Esophagus muscularis mucosa (tissue), 4 donors: Measurements from ENCODE around the gene PTPRJ. TPM values are rescaled to one million over a fixed set of nuclear protein-coding genes. Genes with fewer than 3 reads are reported as not detected.

Experiments
- DNase-seq: peaks from one replicate; pipeline ENCODE4 v3.0.0-alpha.2; 2017; ENCODE audit errors: extremely low spot score
- H3K27ac ChIP-seq, 4 donors: fragments of 200-600 bp; sonication (generic); replicated peaks in 1 of 4; 1 replicate in 3 of 4; 2 replicates in 1 of 4; pipeline ENCODE4 v1.5.1; 2016 to 2019; ENCODE audit warnings: mild to moderate bottlenecking in 1 of 4
- H3K27me3 ChIP-seq, 4 donors: fragments of 200-600 bp; sonication (generic); one replicate each; pipeline versions ENCODE4 v1.5.1 to v1.6.0; 2016 to 2019
- H3K36me3 ChIP-seq, 4 donors: fragments of 200-600 bp; sonication (generic); one replicate each; pipeline ENCODE4 v1.5.1; 2016 to 2019
- H3K4me1 ChIP-seq, 4 donors: fragments of 200-600 bp; sonication (generic); one replicate each; pipeline ENCODE4 v1.5.1; 2016 to 2019
- H3K4me3 ChIP-seq, 4 donors: fragments of 200-600 bp; sonication (generic); 1 replicate in 2 of 4; 2 replicates in 2 of 4; pipeline ENCODE4 v1.5.1; 2016 to 2019; ENCODE audit warnings: mild to moderate bottlenecking in 4 of 4, moderate library complexity in 1 of 4
- H3K9me3 ChIP-seq, 4 donors: fragments of 200-600 bp; sonication (generic); 1 replicate in 3 of 4; 2 replicates in 1 of 4; pipeline ENCODE4 v1.5.1; 2016 to 2019
- CTCF ChIP-seq, 3 experiments: fragments of 200-600 bp in 2 of 3; fragments of 450-650 bp in 1 of 3; sonication (generic) in 2 of 3; IDR thresholded peaks; one replicate each; pipeline ENCODE4 v1.5.1; 2017 to 2019; ENCODE audit warnings: antibody characterized with exemption in 3 of 3, mild to moderate bottlenecking in 2 of 3, moderate library complexity in 1 of 3
- EP300 ChIP-seq: sonication (generic); formaldehyde crosslinking; IDR thresholded peaks from one replicate; pipeline ENCODE4 v1.6.1; 2017; ENCODE audit warnings: antibody characterized with exemption
- POLR2A ChIP-seq: fragments of 450-650 bp; IDR thresholded peaks from one replicate; pipeline ENCODE4 v1.6.1; 2017; ENCODE audit warnings: antibody characterized with exemption, moderate library complexity, mild to moderate bottlenecking, low read depth
- POLR2AphosphoS5 ChIP-seq, 2 donors: sonication (generic); formaldehyde crosslinking; IDR thresholded peaks; one replicate each; pipeline ENCODE4 v1.6.1; 2017; ENCODE audit warnings: antibody characterized with exemption in 2 of 2
- WGBS: methylation state at CpG from one replicate; pipeline ENCODE4 v1.1.5; 2018; 5-methylcytosine and 5-hydroxymethylcytosine counted together
- intact Hi-C: fragments of 100-400 bp; cut with DNase I; formaldehyde crosslinking; loops from one replicate; pipeline ENCODE4 v1.15.1; 2023
- total RNA-seq, 4 donors: library from RNA; depleted of rRNA; stranded (reverse); fragments of >200 nt; gene quantifications; one replicate each; pipeline versions ENCODE4 v1.1.0 to v1.2.1, GENCODE V29; 2016

Gene PTPRJ
- total RNA-seq, 4 donors from 2014 or later: 8.3 to 14.1 (median 10.5) TPM

GRCh38 chr11:48014917-48015316, 34.6 kb downstream of the PTPRJ start:
- intact Hi-C loops: no loop called here

GRCh38 chr11:48017105-48017830, 36.9 kb downstream of the PTPRJ start:
- TF ChIP-seq POLR2AphosphoS5 (IDR thresholded peaks at IDR 0.05) (no peak), POLR2A (no peak), EP300 (no peak), CTCF (IDR thresholded peaks at IDR 0.05) (no peak)
- H3K4me1 ChIP-seq: peaks cover 7 to 27% (median 17%) of the 10 kb centered on the region in 4 donors
- H3K36me3 ChIP-seq: no peaks in the 10 kb centered on the region

More at GRCh38 chr11:48014917-48015316, 34.6 kb downstream of the PTPRJ start:
- no peak overlapping the region for H3K4me3 ChIP-seq
- no peaks in the 10 kb centered on the region for H3K9me3 ChIP-seq
- H3K4me1 ChIP-seq: peaks cover 7 to 27% (median 17%) of the 10 kb centered on the region in 4 donors
- 87% methylated on average over 8 of the region's 8 CpGs for WGBS
- TF ChIP-seq POLR2A (no peak), CTCF (IDR thresholded peaks at IDR 0.05) (no peak), POLR2AphosphoS5 (IDR thresholded peaks at IDR 0.05) (no peak), EP300 (no peak)
- H3K27me3 ChIP-seq: no peaks in the 10 kb centered on the region
- no peak overlapping the region for H3K27ac ChIP-seq
- no peaks in the 10 kb centered on the region for H3K36me3 ChIP-seq
- DNase-seq: no peak

GRCh38 chr11:48017831-48018527, 37.6 kb downstream of the PTPRJ start:
- Histone ChIP-seq H3K36me3 (no peaks in the 10 kb centered on the region), H3K4me1 (peaks cover 7 to 27% (median 17%) of the 10 kb centered on the region in 4 donors), H3K4me3 (no peak overlapping the region), H3K9me3 (no peaks in the 10 kb centered on the region), H3K27me3 (no peaks in the 10 kb centered on the region), H3K27ac (no peak overlapping the region)
- intact Hi-C loops: no loop called here
- TF ChIP-seq POLR2A (no peak), POLR2AphosphoS5 (IDR thresholded peaks at IDR 0.05) (no peak), EP300 (no peak), CTCF (IDR thresholded peaks at IDR 0.05) (no peak)
- DNase-seq: no peak
- 65% methylated on average over 3 of the region's 3 CpGs for WGBS

More at GRCh38 chr11:48017105-48017830, 36.9 kb downstream of the PTPRJ start:
- intact Hi-C loops: no loop called here
- DNase-seq: no peak
- Histone ChIP-seq H3K9me3 (no peaks in the 10 kb centered on the region), H3K4me3 (no peak overlapping the region), H3K27me3 (no peaks in the 10 kb centered on the region), H3K27ac (no peak overlapping the region)
- 63% methylated on average over 1 of the region's 1 CpG for WGBS

GRCh38 chr11:48018528-48019216, 38.3 kb downstream of the PTPRJ start:
- peaks cover 1 to 22% (median 14%) of the 10 kb centered on the region in 4 donors for H3K4me1 ChIP-seq
- H3K27me3 ChIP-seq: no peaks in the 10 kb centered on the region
- intact Hi-C loops: no loop called here
- H3K9me3 ChIP-seq: no peaks in the 10 kb centered on the region
- H3K4me3 ChIP-seq: no peak overlapping the region
- peak overlapping the region in 2 of 4 donors; percentile 0 to 6 for H3K27ac ChIP-seq
- TF ChIP-seq EP300 (no peak), CTCF (IDR thresholded peaks at IDR 0.05) (no peak), POLR2AphosphoS5 (IDR thresholded peaks at IDR 0.05) (no peak), POLR2A (no peak)
- 76% methylated on average over 14 of the region's 15 CpGs for WGBS
- DNase-seq: no peak
- H3K36me3 ChIP-seq: no peaks in the 10 kb centered on the region
